CD4-positive, CD25-positive, alpha-beta regulatory T cell (primary cell): ENCODE data around the gene DHRS11. TPM values are rescaled to one million over a fixed set of nuclear protein-coding genes. Genes with fewer than 3 reads are reported as not detected.
A peak's percentile ranks its signal among the peaks of the same experiment; 100 is the strongest.

ENCODE experiments used
- ATAC-seq, 2 donors: fragments of 150-1000 bp; cut with Tn5 transposase; one replicate each; pipeline ENCODE4 v1.10.0; 2021; ENCODE audit warnings: low read depth in 2 of 2, moderate number of reproducible peaks in 2 of 2, moderate library complexity in 1 of 2
- DNase-seq, 3 donors: peaks; one replicate each; pipeline versions ENCODE4 v3.0.0 to v3.0.0-alpha.2; 2012 to 2022; ENCODE audit warnings: mixed read lengths in 1 of 3
- H3K27ac ChIP-seq: one replicate; pipeline ENCODE4 v1.7.0; 2013; ENCODE audit warnings: mild to moderate bottlenecking, low read length; ENCODE audit not compliant: insufficient read depth, poor library complexity, severe bottlenecking
- H3K27me3 ChIP-seq: one replicate; pipeline ENCODE4 v1.7.0; 2013; ENCODE audit warnings: low read length; ENCODE audit not compliant: control insufficient read depth, insufficient read depth
- H3K36me3 ChIP-seq: one replicate; pipeline ENCODE4 v1.7.0; 2013; ENCODE audit warnings: mild to moderate bottlenecking, low read length, moderate library complexity; ENCODE audit not compliant: control insufficient read depth, insufficient read depth
- H3K4me1 ChIP-seq: 2 replicates; pipeline ENCODE4 v1.7.0; 2013; ENCODE audit warnings: mild to moderate bottlenecking, low read length; ENCODE audit not compliant: insufficient read depth, control insufficient read depth, poor library complexity, severe bottlenecking
- H3K4me3 ChIP-seq: one replicate; pipeline ENCODE4 v1.7.0; 2013; ENCODE audit warnings: low read depth, mild to moderate bottlenecking, low read length, moderate library complexity
- H3K9me3 ChIP-seq, 2 experiments: 1 replicate in 1 of 2; 2 replicates in 1 of 2; pipeline ENCODE4 v1.7.0; 2013; ENCODE audit warnings: low read length in 2 of 2, mild to moderate bottlenecking in 1 of 2, moderate library complexity in 1 of 2; ENCODE audit not compliant: control insufficient read depth in 2 of 2
- H3K27ac Mint-ChIP-seq, 3 donors: one replicate each; pipeline ENCODE4 v1.8.0; 2020 to 2022; ENCODE audit warnings: mild to moderate bottlenecking in 3 of 3, mixed read lengths in 3 of 3, moderate library complexity in 2 of 3
- H3K27me3 Mint-ChIP-seq: one replicate; pipeline ENCODE4 v1.8.0; 2022; ENCODE audit warnings: mild to moderate bottlenecking, mixed read lengths
- H3K36me3 Mint-ChIP-seq: one replicate; pipeline ENCODE4 v1.8.0; 2020; ENCODE audit warnings: mixed read lengths
- H3K4me1 Mint-ChIP-seq, 4 donors: one replicate each; pipeline ENCODE4 v1.8.0; 2020 to 2022; ENCODE audit warnings: mixed read lengths in 4 of 4, mild to moderate bottlenecking in 1 of 4
- H3K4me3 Mint-ChIP-seq, 4 donors: one replicate each; pipeline ENCODE4 v1.8.0; 2020 to 2022; ENCODE audit warnings: mild to moderate bottlenecking in 4 of 4, mixed read lengths in 4 of 4, moderate library complexity in 3 of 4
- H3K9me3 Mint-ChIP-seq, 7 donors: one replicate each; pipeline ENCODE4 v1.8.0; 2020 to 2022; ENCODE audit warnings: mixed read lengths in 7 of 7, mild to moderate bottlenecking in 3 of 7, moderate library complexity in 2 of 7
- polyA plus RNA-seq, 4 donors: library from polyadenylated mRNA; unstranded; fragments of 300-500 nt; fragmentation: Illumina TruSeq; gene quantifications; one replicate each; pipeline ENCODE4 v1.2.3, GENCODE V29; 2021
- total RNA-seq: library from RNA; stranded (reverse); gene quantifications from one replicate; pipeline ENCODE4 v1.2.3, GENCODE V29; 2022

DHRS11 gene
- total and polyA plus RNA-seq, 5 donors from 2014 or later: 3.3 to 5.5 (median 4.7) TPM

- H3K4me1 Mint-ChIP-seq: peaks cover 0 to 3% (median 1%) of the 10 kb centered on the region in 4 donors
These were observed 41.5 kb downstream of the DHRS11 start for GRCh38 chr17:36632916-36633771.

GRCh38 chr17:36640346-36640745 is 48.7 kb downstream of the DHRS11 start:
- Histone ChIP-seq H3K27me3 (peaks cover 27% of the 10 kb centered on the region), H3K4me1 (peaks cover 14% of the 10 kb centered on the region), H3K27ac (no peak overlapping the region), H3K9me3 (no peaks in the 10 kb centered on the region), H3K36me3 (no peaks in the 10 kb centered on the region), H3K4me3 (no peak overlapping the region)
- DNase-seq: no peak
- Mint-ChIP-seq H3K4me3 (no peak overlapping the region), H3K9me3 (peaks cover 0 to 4% (median 0%) of the 10 kb centered on the region in 7 donors), H3K27ac (no peak overlapping the region), H3K36me3 (no peaks in the 10 kb centered on the region), H3K4me1 (peaks cover 0 to 15% (median 9%) of the 10 kb centered on the region in 4 donors), H3K27me3 (peaks cover 75% of the 10 kb centered on the region)
- no peak for ATAC-seq

More at GRCh38 chr17:36632916-36633771, 41.5 kb downstream of the DHRS11 start:
- H3K27me3 ChIP-seq: no peaks in the 10 kb centered on the region
- Mint-ChIP-seq H3K27me3 (peaks cover 19% of the 10 kb centered on the region), H3K4me3 (no peak overlapping the region), H3K27ac (no peak overlapping the region), H3K36me3 (no peaks in the 10 kb centered on the region), H3K9me3 (no peaks in the 10 kb centered on the region)
- no peaks in the 10 kb centered on the region for H3K9me3 ChIP-seq
- H3K4me3 ChIP-seq: no peak overlapping the region
- DNase-seq (no peak), ATAC-seq (no peak)
- no peaks in the 10 kb centered on the region for H3K36me3 ChIP-seq
- no peaks in the 10 kb centered on the region for H3K4me1 ChIP-seq
- no peak overlapping the region for H3K27ac ChIP-seq

GRCh38 chr17:36640836-36641235 is 49.2 kb downstream of the DHRS11 start:
- no peak for DNase-seq

GRCh38 chr17:36641331-36641876 is 49.7 kb downstream of the DHRS11 start:
- no peaks in the 10 kb centered on the region for H3K9me3 ChIP-seq
- H3K27me3 Mint-ChIP-seq: peaks cover 82% of the 10 kb centered on the region
- no peak overlapping the region for H3K27ac ChIP-seq
- peaks cover 14% of the 10 kb centered on the region for H3K4me1 ChIP-seq
- H3K4me3 ChIP-seq: no peak overlapping the region
- peaks cover 0 to 15% (median 9%) of the 10 kb centered on the region in 4 donors for H3K4me1 Mint-ChIP-seq
- no peak for DNase-seq
- peaks cover 30% of the 10 kb centered on the region for H3K27me3 ChIP-seq
- no peak for ATAC-seq
- peaks cover 0 to 4% (median 0%) of the 10 kb centered on the region in 7 donors for H3K9me3 Mint-ChIP-seq
- H3K36me3 Mint-ChIP-seq: no peaks in the 10 kb centered on the region
- H3K27ac Mint-ChIP-seq: no peak overlapping the region
- no peak overlapping the region for H3K4me3 Mint-ChIP-seq
- H3K36me3 ChIP-seq: no peaks in the 10 kb centered on the region

More at GRCh38 chr17:36640836-36641235, 49.2 kb downstream of the DHRS11 start:
- Histone ChIP-seq H3K4me1 (peaks cover 14% of the 10 kb centered on the region), H3K27ac (no peak overlapping the region), H3K36me3 (no peaks in the 10 kb centered on the region), H3K4me3 (no peak overlapping the region), H3K27me3 (peaks cover 28% of the 10 kb centered on the region), H3K9me3 (no peaks in the 10 kb centered on the region)
- Mint-ChIP-seq H3K27me3 (peaks cover 80% of the 10 kb centered on the region), H3K27ac (no peak overlapping the region), H3K9me3 (peaks cover 0 to 4% (median 0%) of the 10 kb centered on the region in 7 donors), H3K4me1 (peaks cover 0 to 15% (median 9%) of the 10 kb centered on the region in 4 donors), H3K36me3 (no peaks in the 10 kb centered on the region), H3K4me3 (no peak overlapping the region)
- ATAC-seq: no peak

- DNase-seq: peak in 1 of 3 donors; percentile 22
- peaks cover 82% of the 10 kb centered on the region for H3K27me3 Mint-ChIP-seq
These were observed 50.5 kb downstream of the DHRS11 start for GRCh38 chr17:36641877-36642845.

GRCh38 chr17:36643086-36643685 is 51.5 kb downstream of the DHRS11 start:
- H3K4me3 ChIP-seq: no peak overlapping the region
- H3K27ac ChIP-seq: no peak overlapping the region
- ATAC-seq (no peak), DNase-seq (no peak)
- H3K36me3 ChIP-seq: no peaks in the 10 kb centered on the region
- peaks cover 31% of the 10 kb centered on the region for H3K27me3 ChIP-seq
- Mint-ChIP-seq H3K4me1 (peaks cover 0 to 15% (median 9%) of the 10 kb centered on the region in 4 donors), H3K4me3 (peak overlapping the region in 2 of 4 donors; percentile 23 to 81), H3K9me3 (peaks cover 0 to 4% (median 0%) of the 10 kb centered on the region in 7 donors), H3K27me3 (peaks cover 80% of the 10 kb centered on the region), H3K27ac (no peak overlapping the region), H3K36me3 (no peaks in the 10 kb centered on the region)
- H3K4me1 ChIP-seq: peaks cover 14% of the 10 kb centered on the region
- no peaks in the 10 kb centered on the region for H3K9me3 ChIP-seq

More at GRCh38 chr17:36641877-36642845, 50.5 kb downstream of the DHRS11 start:
- Histone ChIP-seq H3K27me3 (peaks cover 31% of the 10 kb centered on the region), H3K9me3 (no peaks in the 10 kb centered on the region), H3K36me3 (no peaks in the 10 kb centered on the region), H3K4me3 (no peak overlapping the region), H3K4me1 (peaks cover 14% of the 10 kb centered on the region), H3K27ac (no peak overlapping the region)
- Mint-ChIP-seq H3K9me3 (peaks cover 0 to 4% (median 0%) of the 10 kb centered on the region in 7 donors), H3K36me3 (no peaks in the 10 kb centered on the region), H3K4me3 (peak overlapping the region in 2 of 4 donors; percentile 80 to 81), H3K27ac (no peak overlapping the region), H3K4me1 (peaks cover 0 to 15% (median 9%) of the 10 kb centered on the region in 4 donors)
- ATAC-seq: no peak

- Mint-ChIP-seq H3K4me1 (peaks cover 0 to 15% (median 9%) of the 10 kb centered on the region in 4 donors), H3K9me3 (peaks cover 0 to 4% (median 0%) of the 10 kb centered on the region in 7 donors), H3K4me3 (no peak overlapping the region), H3K36me3 (no peaks in the 10 kb centered on the region), H3K27me3 (peaks cover 76% of the 10 kb centered on the region), H3K27ac (no peak overlapping the region)
- no peak for DNase-seq
- H3K4me1 ChIP-seq: peaks cover 14% of the 10 kb centered on the region
- H3K36me3 ChIP-seq: no peaks in the 10 kb centered on the region
- no peak for ATAC-seq
- no peak overlapping the region for H3K27ac ChIP-seq
- no peak overlapping the region for H3K4me3 ChIP-seq
- H3K9me3 ChIP-seq: no peaks in the 10 kb centered on the region
- peaks cover 29% of the 10 kb centered on the region for H3K27me3 ChIP-seq
These were observed 53.7 kb downstream of the DHRS11 start for GRCh38 chr17:36645422-36645821.
